HG03139 (cell line): ENCODE measurements around the gene EFCAB6.

Experiments used
- ATAC-seq: cut with Tn5 transposase; IDR thresholded peaks from one replicate; pipeline ENCODE4 v1.9.1; 2021; ENCODE audit not compliant: unreplicated experiment

Gene EFCAB6

GRCh38 chr22:43847376-43848289 is 35.5 kb upstream of the EFCAB6 start:
- ATAC-seq: no peak

- no peak for ATAC-seq
Measured at GRCh38 chr22:43846966-43847365, 34.9 kb upstream of the EFCAB6 start.

- ATAC-seq: no peak
Measured at GRCh38 chr22:43845981-43846380, 33.9 kb upstream of the EFCAB6 start.

- no peak for ATAC-seq
Measured at GRCh38 chr22:43844560-43845545, 32.7 kb upstream of the EFCAB6 start.

GRCh38 chr22:43843783-43844530 is 31.9 kb upstream of the EFCAB6 start:
- ATAC-seq: no peak

- no peak for ATAC-seq
Measured at GRCh38 chr22:43841742-43842141, 29.6 kb upstream of the EFCAB6 start.

- ATAC-seq: no peak
Measured at GRCh38 chr22:43840851-43841250, 28.7 kb upstream of the EFCAB6 start.

GRCh38 chr22:43840431-43840830 is 28.3 kb upstream of the EFCAB6 start:
- no peak for ATAC-seq

- ATAC-seq: no peak
Measured at GRCh38 chr22:43839781-43840180, 27.7 kb upstream of the EFCAB6 start.

- no peak for ATAC-seq
Measured at GRCh38 chr22:43838571-43839307, 26.6 kb upstream of the EFCAB6 start.

GRCh38 chr22:43838161-43838560 is 26.1 kb upstream of the EFCAB6 start:
- no peak for ATAC-seq

- ATAC-seq: no peak
Measured at GRCh38 chr22:43837666-43838065, 25.6 kb upstream of the EFCAB6 start.

GRCh38 chr22:43835736-43836135 is 23.6 kb upstream of the EFCAB6 start:
- no peak for ATAC-seq

GRCh38 chr22:43835166-43835565 is 23.1 kb upstream of the EFCAB6 start:
- no peak for ATAC-seq

GRCh38 chr22:43833286-43834240 is 21.5 kb upstream of the EFCAB6 start:
- ATAC-seq: no peak

GRCh38 chr22:43832393-43833265 is 20.5 kb upstream of the EFCAB6 start:
- no peak for ATAC-seq

- no peak for ATAC-seq
Measured at GRCh38 chr22:43831561-43832392, 19.7 kb upstream of the EFCAB6 start.
